GM19452 (cell line): Measurements from ENCODE around the gene NRG4.
"Not testable (repeated sequence)": the region's sequence is repeated elsewhere in the genome, so short reads cannot be mapped to it uniquely, and the experiment has no call there.

Source experiments
- ATAC-seq: cut with Tn5 transposase; IDR thresholded peaks from one replicate; pipeline ENCODE4 v1.9.1; 2021; ENCODE audit not compliant: unreplicated experiment

Gene NRG4

GRCh38 chr15:75995611-75996010 lies 16.6 kb downstream of the NRG4 start:
- no peak for ATAC-seq

- no peak for ATAC-seq
These were observed 18.0 kb downstream of the NRG4 start for GRCh38 chr15:75994220-75994619.

GRCh38 chr15:75992897-75993296 lies 19.3 kb downstream of the NRG4 start:
- ATAC-seq = no peak

- no peak for ATAC-seq
These were observed 22.3 kb downstream of the NRG4 start for GRCh38 chr15:75989875-75990274.

GRCh38 chr15:75989045-75989444 lies 23.2 kb downstream of the NRG4 start:
- ATAC-seq = no peak

- no peak for ATAC-seq
These were observed 26.3 kb downstream of the NRG4 start for GRCh38 chr15:75985971-75986370.

- not testable (repeated sequence) for ATAC-seq
These were observed 27.5 kb downstream of the NRG4 start for GRCh38 chr15:75984706-75985105.

- no peak for ATAC-seq
These were observed 29.8 kb downstream of the NRG4 start for GRCh38 chr15:75982468-75982867.

GRCh38 chr15:75981149-75981815 lies 30.9 kb downstream of the NRG4 start:
- no peak for ATAC-seq

GRCh38 chr15:75976766-75977165 lies 35.5 kb downstream of the NRG4 start:
- ATAC-seq = not testable (repeated sequence)

GRCh38 chr15:75966073-75966472 lies 46.2 kb downstream of the NRG4 start:
- no peak for ATAC-seq

- no peak for ATAC-seq
These were observed 50.9 kb downstream of the NRG4 start for GRCh38 chr15:75961331-75961730.

GRCh38 chr15:75955720-75956119 lies 56.5 kb downstream of the NRG4 start:
- no peak for ATAC-seq

GRCh38 chr15:75952525-75952924 lies 59.7 kb downstream of the NRG4 start:
- ATAC-seq = no peak

GRCh38 chr15:75948761-75949296 lies 63.4 kb downstream of the NRG4 start:
- no peak for ATAC-seq

GRCh38 chr15:75947092-75947491 lies 65.1 kb downstream of the NRG4 start:
- no peak for ATAC-seq

GRCh38 chr15:75945953-75946352 lies 66.3 kb downstream of the NRG4 start:
- ATAC-seq = no peak

GRCh38 chr15:75943713-75944215 lies 68.5 kb downstream of the NRG4 start:
- no peak for ATAC-seq

GRCh38 chr15:75943246-75943645 lies 69.0 kb downstream of the NRG4 start:
- no peak for ATAC-seq

- no peak for ATAC-seq
These were observed 69.8 kb downstream of the NRG4 start for GRCh38 chr15:75942464-75942863.

- ATAC-seq = no peak
These were observed 81.4 kb downstream of the NRG4 start for GRCh38 chr15:75930866-75931265.

- no peak for ATAC-seq
These were observed 82.2 kb downstream of the NRG4 start for GRCh38 chr15:75929799-75930565.
